Prostate gland (tissue), 2 donors: ENCODE results near the gene CABP7. TPM values are rescaled to one million over a fixed set of nuclear protein-coding genes. Genes with fewer than 3 reads are reported as not detected.

Source experiments
- DNase-seq: peaks from one replicate; pipeline ENCODE4 v3.0.0-alpha.2; 2019; ENCODE audit warnings: low spot score
- H3K27ac ChIP-seq, 2 donors: fragments of 200-600 bp; sonication (generic); 2 replicates each; pipeline ENCODE4 v1.5.1; 2017 to 2019
- H3K27me3 ChIP-seq: fragments of 200-600 bp; sonication (generic); replicated peaks from 2 replicates; pipeline ENCODE4 v1.5.1; 2019; ENCODE audit not compliant: insufficient read depth
- H3K36me3 ChIP-seq, 2 donors: fragments of 200-600 bp; sonication (generic); 1 replicate in 1 of 2; 2 replicates in 1 of 2; pipeline versions ENCODE4 v1.5.1 to v1.8.1; 2017 to 2019
- H3K4me1 ChIP-seq: fragments of 200-600 bp; sonication (generic); replicated peaks from 2 replicates; pipeline ENCODE4 v1.5.1; 2019
- H3K4me3 ChIP-seq, 2 donors: fragments of 200-600 bp; sonication (generic); 2 replicates each; pipeline ENCODE4 v1.5.1; 2017 to 2019
- H3K9me3 ChIP-seq: fragments of 200-600 bp; sonication (generic); 2 replicates; pipeline ENCODE4 v1.5.1; 2017
- POLR2A ChIP-seq: fragments of 450-650 bp; IDR thresholded peaks from one replicate; pipeline ENCODE4 v1.6.1; 2016; ENCODE audit warnings: antibody characterized with exemption, mild to moderate bottlenecking
- POLR2AphosphoS5 ChIP-seq: sonication (generic); formaldehyde crosslinking; IDR thresholded peaks from one replicate; pipeline ENCODE4 v1.6.1; 2017; ENCODE audit warnings: antibody characterized with exemption
- WGBS: methylation state at CpG from one replicate; pipeline ENCODE4 v1.1.5; 2018; 5-methylcytosine and 5-hydroxymethylcytosine counted together
- intact Hi-C: fragments of 100-400 bp; cut with DNase I; formaldehyde crosslinking; loops from one replicate; pipeline ENCODE4 v1.14.2; 2022
- total RNA-seq, 2 donors: library from RNA; depleted of rRNA; stranded (reverse); fragments of >200 nt; gene quantifications; one replicate each; pipeline ENCODE4 v1.1.0, GENCODE V29; 2016
- TF ChIP-seq, protein P1 (sequence below), 4 experiments: fragments of 200-600 bp in 2 of 4; fragments of 450-650 bp in 2 of 4; sonication (generic) in 2 of 4; IDR thresholded peaks; 1 replicate in 3 of 4; 2 replicates in 1 of 4; pipeline ENCODE4 v1.5.1; 2016 to 2019; ENCODE audit warnings: antibody characterized with exemption in 4 of 4, mild to moderate bottlenecking in 2 of 4, moderate library complexity in 2 of 4

CABP7 gene
- total RNA-seq, 2 donors from 2014 or later = 1.5 TPM; not detected in 1

DNA sequence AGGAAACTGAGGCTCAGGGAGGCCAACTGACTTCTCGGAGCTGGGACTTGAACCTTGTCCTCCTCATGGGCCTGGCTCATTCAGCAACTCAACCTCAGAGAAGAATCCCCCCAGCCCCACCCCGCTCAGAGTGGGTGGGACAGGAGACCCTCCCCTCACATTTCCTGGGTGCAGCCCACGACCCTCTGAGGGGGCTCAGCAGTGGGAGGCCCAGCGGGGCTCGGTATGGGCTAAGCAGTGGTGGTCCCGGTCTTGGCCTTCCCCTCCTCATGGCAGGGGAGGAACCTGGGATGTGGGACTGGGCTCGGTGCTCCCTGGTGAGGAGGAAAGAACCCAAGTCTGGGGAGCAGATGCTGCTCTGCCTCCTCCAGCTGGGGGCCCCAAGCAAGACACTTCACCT lies 14.2 kb upstream of the CABP7 start:
- Histone ChIP-seq H3K4me1 (no peaks in the 10 kb centered on the region), H3K27ac (no peak overlapping the region), H3K4me3 (no peak overlapping the region), H3K27me3 (no peaks in the 10 kb centered on the region), H3K9me3 (no peaks in the 10 kb centered on the region), H3K36me3 (no peaks in the 10 kb centered on the region)
- 87% methylated on average over 7 of the region's 7 CpGs for WGBS
- no peak for DNase-seq
- TF ChIP-seq POLR2A = no peak
- TF ChIP-seq, protein P1, sequence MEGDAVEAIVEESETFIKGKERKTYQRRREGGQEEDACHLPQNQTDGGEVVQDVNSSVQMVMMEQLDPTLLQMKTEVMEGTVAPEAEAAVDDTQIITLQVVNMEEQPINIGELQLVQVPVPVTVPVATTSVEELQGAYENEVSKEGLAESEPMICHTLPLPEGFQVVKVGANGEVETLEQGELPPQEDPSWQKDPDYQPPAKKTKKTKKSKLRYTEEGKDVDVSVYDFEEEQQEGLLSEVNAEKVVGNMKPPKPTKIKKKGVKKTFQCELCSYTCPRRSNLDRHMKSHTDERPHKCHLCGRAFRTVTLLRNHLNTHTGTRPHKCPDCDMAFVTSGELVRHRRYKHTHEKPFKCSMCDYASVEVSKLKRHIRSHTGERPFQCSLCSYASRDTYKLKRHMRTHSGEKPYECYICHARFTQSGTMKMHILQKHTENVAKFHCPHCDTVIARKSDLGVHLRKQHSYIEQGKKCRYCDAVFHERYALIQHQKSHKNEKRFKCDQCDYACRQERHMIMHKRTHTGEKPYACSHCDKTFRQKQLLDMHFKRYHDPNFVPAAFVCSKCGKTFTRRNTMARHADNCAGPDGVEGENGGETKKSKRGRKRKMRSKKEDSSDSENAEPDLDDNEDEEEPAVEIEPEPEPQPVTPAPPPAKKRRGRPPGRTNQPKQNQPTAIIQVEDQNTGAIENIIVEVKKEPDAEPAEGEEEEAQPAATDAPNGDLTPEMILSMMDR (IDR thresholded peaks at IDR 0.05) = no peak
- TF ChIP-seq POLR2AphosphoS5 = no peak
- intact Hi-C loops = no loop called here

DNA sequence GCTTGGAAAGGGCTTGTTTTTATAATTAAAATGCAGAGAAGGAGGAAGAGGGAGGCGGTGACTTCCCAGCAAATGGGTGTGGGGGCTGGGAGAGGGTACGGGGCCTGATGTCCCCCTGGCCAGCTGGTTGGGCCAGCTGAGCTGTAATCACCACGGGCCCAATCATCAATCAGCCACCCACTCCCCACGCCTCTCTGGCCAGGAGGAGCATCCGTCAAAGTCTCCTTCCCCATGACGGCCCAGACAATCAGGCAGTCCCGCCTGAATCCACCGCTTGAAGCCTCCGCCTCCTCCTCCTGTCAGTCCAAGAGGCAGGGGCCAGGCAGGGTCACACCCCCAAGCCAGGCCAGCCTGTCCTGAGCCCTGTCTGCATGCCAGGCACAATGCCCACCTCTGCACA lies 13.3 kb upstream of the CABP7 start:
- H3K27me3 ChIP-seq = no peaks in the 10 kb centered on the region
- TF ChIP-seq, protein P1 (IDR thresholded peaks at IDR 0.05) = no peak
- TF ChIP-seq POLR2A = no peak
- TF ChIP-seq POLR2AphosphoS5 = no peak
- H3K27ac ChIP-seq = no peak overlapping the region
- intact Hi-C loops = no loop called here
- H3K36me3 ChIP-seq = no peaks in the 10 kb centered on the region
- H3K4me3 ChIP-seq = no peak overlapping the region
- H3K4me1 ChIP-seq = no peaks in the 10 kb centered on the region
- no peaks in the 10 kb centered on the region for H3K9me3 ChIP-seq
- WGBS = 69% methylated on average over 9 of the region's 9 CpGs
- DNase-seq = no peak

DNA sequence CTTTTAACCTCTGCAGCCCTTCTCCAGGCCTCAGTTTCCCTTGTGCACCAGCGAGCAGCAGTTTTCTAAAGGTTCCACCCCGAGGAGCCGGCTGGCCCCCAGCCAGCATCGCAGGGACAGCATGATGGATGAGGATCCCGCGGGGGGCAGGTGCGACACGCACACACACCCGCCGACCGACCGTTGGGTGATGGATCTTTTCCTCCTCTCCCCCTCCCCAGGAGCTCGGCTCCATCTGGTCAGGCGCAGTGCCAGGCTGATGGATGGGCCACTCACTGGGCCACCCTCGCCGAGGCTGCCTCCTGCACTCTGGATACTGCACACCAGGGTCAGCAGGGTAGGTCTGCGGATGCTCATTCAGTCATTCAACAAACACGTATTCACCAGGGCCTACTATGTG lies 12.8 kb upstream of the CABP7 start:
- no peak overlapping the region for H3K4me3 ChIP-seq
- 51% methylated on average over 18 of the region's 18 CpGs for WGBS
- DNase-seq = no peak
- H3K4me1 ChIP-seq = no peaks in the 10 kb centered on the region
- no peak for TF ChIP-seq POLR2A
- TF ChIP-seq POLR2AphosphoS5 = no peak
- TF ChIP-seq, protein P1 (IDR thresholded peaks at IDR 0.05) = no peak
- H3K27me3 ChIP-seq = no peaks in the 10 kb centered on the region
- no peaks in the 10 kb centered on the region for H3K36me3 ChIP-seq
- H3K9me3 ChIP-seq = no peaks in the 10 kb centered on the region
- intact Hi-C loops = no loop called here
- no peak overlapping the region for H3K27ac ChIP-seq

DNA sequence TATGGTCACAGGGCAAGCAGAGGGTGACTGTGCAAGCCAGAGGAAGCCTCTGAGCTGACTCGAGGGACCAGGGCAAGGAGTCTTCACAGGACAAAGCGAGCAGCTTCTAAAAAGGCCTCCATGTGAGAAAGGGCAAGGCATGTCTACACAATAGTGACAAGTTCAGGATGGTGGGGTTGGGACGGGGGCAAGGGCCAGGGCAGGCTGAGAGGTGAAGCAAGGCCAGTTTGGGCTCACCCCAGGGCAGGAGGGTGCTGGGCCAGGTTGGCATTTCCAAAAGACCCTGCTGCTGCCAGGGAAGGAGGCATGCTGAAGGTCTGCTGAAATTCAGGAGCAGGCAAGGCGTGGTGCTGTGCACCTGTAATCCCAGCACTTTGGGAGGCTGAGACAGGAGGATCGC lies 12.3 kb upstream of the CABP7 start:
- DNase-seq = no peak
- 92% methylated on average over 5 of the region's 5 CpGs for WGBS
- no peak overlapping the region for H3K4me3 ChIP-seq
- H3K27me3 ChIP-seq = no peaks in the 10 kb centered on the region
- TF ChIP-seq POLR2A (no peak), POLR2AphosphoS5 (no peak)
- TF ChIP-seq, protein P1 (IDR thresholded peaks at IDR 0.05) = no peak
- intact Hi-C loops = no loop called here
- H3K4me1 ChIP-seq = no peaks in the 10 kb centered on the region
- no peaks in the 10 kb centered on the region for H3K36me3 ChIP-seq
- no peak overlapping the region for H3K27ac ChIP-seq
- H3K9me3 ChIP-seq = no peaks in the 10 kb centered on the region

DNA sequence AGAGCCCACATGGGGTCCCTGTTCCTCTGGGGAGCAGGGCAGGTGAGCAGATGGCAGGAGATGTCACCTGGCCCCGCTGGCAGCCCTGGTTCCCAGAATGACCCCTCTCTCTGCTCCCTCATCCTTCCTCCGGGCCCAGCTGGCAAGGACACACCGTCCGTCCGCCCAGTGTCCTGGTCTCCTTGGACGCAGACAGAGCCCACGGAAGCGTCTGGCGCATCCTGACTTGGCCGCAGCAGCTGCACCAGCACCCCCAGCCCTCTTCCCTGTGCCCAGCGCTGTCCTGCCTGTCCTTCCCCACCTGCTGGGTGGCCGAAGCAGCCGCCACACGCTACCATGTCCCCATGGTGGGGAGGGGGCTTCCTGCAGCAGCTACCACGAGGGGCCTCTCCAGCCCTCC lies 9.6 kb upstream of the CABP7 start:
- no peaks in the 10 kb centered on the region for H3K4me1 ChIP-seq
- TF ChIP-seq POLR2AphosphoS5 = no peak
- no peak for TF ChIP-seq POLR2A
- TF ChIP-seq, protein P1 (IDR thresholded peaks at IDR 0.05) = no peak
- no peak for DNase-seq
- H3K9me3 ChIP-seq = no peaks in the 10 kb centered on the region
- no peaks in the 10 kb centered on the region for H3K27me3 ChIP-seq
- no peaks in the 10 kb centered on the region for H3K36me3 ChIP-seq
- H3K27ac ChIP-seq = no peak overlapping the region
- intact Hi-C loops = no loop called here
- 75% methylated on average over 15 of the region's 15 CpGs for WGBS
- H3K4me3 ChIP-seq = no peak overlapping the region
